GM15510 (cell line): ENCODE results near the gene SLF1.

ENCODE experiments used
- POLR2A ChIP-seq: IDR thresholded peaks from 3 replicates; pipeline ENCODE4 v1.6.1; 2011; ENCODE audit warnings: borderline replicate concordance; ENCODE audit not compliant: insufficient read length; ENCODE audit errors: extremely low read depth

Gene SLF1

DNA sequence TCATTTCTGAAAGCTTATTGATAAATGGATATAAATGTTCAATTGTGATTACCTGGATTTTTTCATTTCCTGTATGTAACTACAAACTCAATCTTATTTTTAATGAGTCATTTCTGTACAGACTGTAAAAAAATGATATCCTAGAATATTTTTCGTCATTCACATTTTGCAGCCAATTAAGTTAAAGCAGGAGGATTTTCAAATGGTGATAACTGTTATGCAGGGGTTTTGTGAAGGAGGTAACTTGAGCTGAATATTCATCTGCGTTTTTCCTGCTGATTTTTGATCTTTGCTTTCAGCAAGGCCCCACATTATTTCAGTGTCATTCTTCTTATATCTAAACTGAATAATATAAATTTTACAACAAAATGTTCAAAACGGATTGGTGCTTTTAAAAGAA lies 74.1 kb downstream of the SLF1 start:
- TF ChIP-seq POLR2A = no peak

- no peak for TF ChIP-seq POLR2A
Observed at GRCh38 chr5:94693043-94693822, 74.8 kb downstream of the SLF1 start.

DNA sequence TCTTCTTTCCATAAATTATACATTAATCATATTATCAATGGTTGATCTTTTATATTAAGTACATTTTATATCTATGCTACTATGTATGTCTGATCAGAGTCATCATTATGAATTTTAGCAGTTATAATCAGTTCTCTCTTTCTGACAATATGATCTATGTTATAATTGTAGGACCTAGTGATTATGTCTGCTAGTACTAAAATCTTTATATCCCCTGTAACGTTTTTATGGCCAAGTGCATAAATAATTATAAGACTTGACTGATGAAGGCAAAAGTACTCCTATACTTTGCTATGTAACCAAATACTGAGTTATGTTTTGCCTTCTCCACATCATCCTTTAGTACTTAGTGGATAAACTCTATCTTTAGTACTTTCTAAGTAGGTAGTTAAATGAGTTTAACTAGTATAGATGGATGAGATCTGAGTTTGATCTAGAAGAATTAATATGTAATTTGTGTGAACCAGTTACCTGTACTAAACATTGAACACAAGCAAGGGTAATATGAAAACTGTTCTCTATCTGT lies 75.4 kb downstream of the SLF1 start:
- TF ChIP-seq POLR2A = no peak

GRCh38 chr5:94694671-94695070 lies 76.2 kb downstream of the SLF1 start:
- no peak for TF ChIP-seq POLR2A

GRCh38 chr5:94698197-94698596 lies 79.7 kb downstream of the SLF1 start:
- no peak for TF ChIP-seq POLR2A

- TF ChIP-seq POLR2A = no peak
Observed at GRCh38 chr5:94699562-94699961, 81.1 kb downstream of the SLF1 start.

DNA sequence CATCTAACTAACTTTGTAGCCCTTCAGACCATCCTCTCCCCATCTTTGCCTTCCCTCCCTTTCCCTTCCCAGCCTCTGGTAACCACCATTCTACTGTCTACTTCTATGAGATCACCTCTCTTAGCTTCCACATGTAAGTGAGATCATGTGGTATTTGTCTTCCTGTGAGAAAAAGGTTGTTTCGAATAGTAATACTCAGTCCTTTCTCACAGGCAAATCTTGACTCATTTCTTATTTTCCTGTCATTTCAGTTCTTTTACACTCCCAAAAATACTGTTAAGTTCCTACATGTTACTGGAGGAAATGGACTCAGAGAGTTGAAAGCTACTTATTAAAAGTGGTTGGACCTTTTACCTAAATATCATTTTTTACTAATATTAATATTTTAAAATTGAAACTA lies 82.1 kb downstream of the SLF1 start:
- TF ChIP-seq POLR2A = no peak

DNA sequence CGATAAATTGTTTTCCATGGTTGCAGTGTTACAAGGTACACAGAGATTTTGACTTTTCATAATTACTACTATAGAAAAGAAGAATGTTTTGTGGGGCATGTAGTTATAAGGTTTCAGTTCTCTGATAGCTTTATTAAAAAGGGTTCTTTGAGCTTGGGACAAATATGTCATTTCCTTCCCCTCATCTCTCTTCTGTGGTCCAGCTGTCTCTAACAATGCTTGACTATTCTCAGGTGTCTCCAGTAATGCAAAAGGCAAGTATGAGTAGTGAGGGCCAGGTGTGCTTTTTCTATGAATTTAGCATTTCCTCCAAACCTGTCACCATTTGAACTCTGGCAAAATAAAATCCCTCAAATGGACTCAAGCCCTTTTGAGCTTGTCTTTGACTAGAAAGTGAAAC lies 84.3 kb downstream of the SLF1 start:
- TF ChIP-seq POLR2A = no peak

- no peak for TF ChIP-seq POLR2A
Observed at GRCh38 chr5:94705427-94705826, 87.0 kb downstream of the SLF1 start.

GRCh38 chr5:94707359-94707758 lies 88.9 kb downstream of the SLF1 start:
- TF ChIP-seq POLR2A = no peak

DNA sequence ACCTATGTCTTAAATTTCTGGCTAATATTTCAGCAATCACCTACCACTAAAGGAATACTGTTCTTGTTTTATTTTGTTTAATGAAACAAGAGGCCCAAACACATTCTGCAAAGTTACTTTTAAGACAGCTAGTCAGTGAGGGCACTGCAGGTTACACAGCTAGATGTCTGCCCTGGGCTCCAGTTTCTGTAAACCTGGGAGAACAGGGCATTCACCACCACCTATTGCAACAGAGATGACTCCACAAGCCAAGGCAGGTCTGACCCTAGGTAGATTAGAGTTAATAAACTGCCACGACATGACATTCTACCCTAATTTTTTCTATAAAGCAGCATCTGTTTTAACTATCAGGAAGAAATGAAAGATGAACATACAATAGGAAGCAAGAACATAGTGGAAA lies 90.8 kb downstream of the SLF1 start:
- no peak for TF ChIP-seq POLR2A

DNA sequence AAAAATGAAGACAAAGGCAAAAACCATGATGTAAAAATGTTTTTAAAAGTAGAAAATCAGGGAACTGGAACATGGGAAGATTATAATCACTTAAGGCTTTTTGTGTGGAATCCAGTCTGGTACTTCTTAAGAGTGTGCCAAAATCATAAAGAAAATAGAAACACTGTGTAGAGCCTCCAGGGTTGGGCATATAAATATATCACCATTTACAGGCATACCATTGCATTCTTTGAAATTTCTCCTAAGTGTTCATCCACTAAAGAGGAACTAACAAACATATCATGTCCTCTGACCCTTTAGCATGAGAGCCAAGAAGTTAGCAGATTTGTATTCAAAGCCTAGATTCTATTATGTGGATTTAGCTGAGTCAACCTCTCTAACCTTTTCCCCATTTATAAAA lies 93.3 kb downstream of the SLF1 start:
- no peak for TF ChIP-seq POLR2A

GRCh38 chr5:94715768-94716167 lies 97.3 kb downstream of the SLF1 start:
- TF ChIP-seq POLR2A = no peak

DNA sequence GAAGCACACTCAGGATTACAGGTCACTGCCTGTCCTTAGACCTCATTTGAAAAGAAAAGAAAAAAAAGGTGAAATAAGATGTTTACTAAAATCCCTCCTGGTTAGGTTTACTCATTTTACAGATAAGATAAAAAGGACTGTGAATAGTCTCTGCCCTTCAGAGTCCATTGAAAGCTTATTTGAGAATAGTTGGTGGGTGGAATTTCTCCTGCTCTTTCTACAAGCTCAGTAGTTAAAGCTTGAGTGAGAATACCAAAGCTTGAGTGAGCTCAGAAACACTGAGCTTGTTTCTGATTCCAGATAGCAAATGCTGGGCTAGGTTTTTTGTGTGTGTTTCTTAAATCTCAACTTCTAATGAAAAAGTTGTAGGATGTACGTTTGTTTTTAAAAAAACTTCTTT lies 106.7 kb downstream of the SLF1 start:
- no peak for TF ChIP-seq POLR2A

DNA sequence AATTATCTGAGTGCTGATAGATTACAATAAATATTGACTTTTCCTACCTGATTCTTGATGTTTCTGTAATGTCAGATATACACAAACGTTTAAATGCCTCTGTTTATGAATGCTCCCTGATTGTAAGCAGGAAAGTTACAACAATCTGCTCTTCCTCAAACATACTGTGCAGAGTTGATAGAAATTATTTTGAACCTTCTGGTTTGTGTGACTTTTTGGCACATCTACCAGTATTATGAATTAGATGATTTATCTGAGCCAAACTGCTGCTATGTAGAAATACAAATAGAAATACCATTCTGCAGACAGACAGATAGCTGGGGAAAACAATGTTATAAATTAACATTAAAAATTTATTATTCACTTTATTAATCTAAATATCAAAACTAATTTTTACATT lies 113.0 kb downstream of the SLF1 start:
- TF ChIP-seq POLR2A = no peak

GRCh38 chr5:94736498-94736897 lies 118.0 kb downstream of the SLF1 start:
- TF ChIP-seq POLR2A = no peak
